C4-2B (cell line): ENCODE measurements around the gene PLA2G4F.

Source experiments
- CTCF ChIP-seq: fragments of 450-650 bp; conservative IDR thresholded peaks from 2 replicates; pipeline ENCODE4 v1.5.1; 2017; ENCODE audit warnings: mild to moderate bottlenecking
- ZFX ChIP-seq: fragments of 450-650 bp; IDR thresholded peaks from 2 replicates; pipeline ENCODE4 v1.6.1; 2017

- TF ChIP-seq CTCF (no peak), ZFX (no peak)
Measured at GRCh38 chr15:42151736-42152135, 4.7 kb downstream of the PLA2G4F start.
